ENCODE measurements around the gene AKR1B1. TPM values are rescaled to one million over a fixed set of nuclear protein-coding genes. Genes with fewer than 3 reads are reported as not detected.

The AKR1B1 gene
- 55.1 and 61.0 TPM in 2 replicates for total RNA-seq (2014; rRNA removed; shearing (Covaris generic))
- polyA plus RNA-seq (2016; fragmentation: Nextera tagmentation; extraction: Ambion mirVana): 164 and 176 TPM in 2 replicates

DNA sequence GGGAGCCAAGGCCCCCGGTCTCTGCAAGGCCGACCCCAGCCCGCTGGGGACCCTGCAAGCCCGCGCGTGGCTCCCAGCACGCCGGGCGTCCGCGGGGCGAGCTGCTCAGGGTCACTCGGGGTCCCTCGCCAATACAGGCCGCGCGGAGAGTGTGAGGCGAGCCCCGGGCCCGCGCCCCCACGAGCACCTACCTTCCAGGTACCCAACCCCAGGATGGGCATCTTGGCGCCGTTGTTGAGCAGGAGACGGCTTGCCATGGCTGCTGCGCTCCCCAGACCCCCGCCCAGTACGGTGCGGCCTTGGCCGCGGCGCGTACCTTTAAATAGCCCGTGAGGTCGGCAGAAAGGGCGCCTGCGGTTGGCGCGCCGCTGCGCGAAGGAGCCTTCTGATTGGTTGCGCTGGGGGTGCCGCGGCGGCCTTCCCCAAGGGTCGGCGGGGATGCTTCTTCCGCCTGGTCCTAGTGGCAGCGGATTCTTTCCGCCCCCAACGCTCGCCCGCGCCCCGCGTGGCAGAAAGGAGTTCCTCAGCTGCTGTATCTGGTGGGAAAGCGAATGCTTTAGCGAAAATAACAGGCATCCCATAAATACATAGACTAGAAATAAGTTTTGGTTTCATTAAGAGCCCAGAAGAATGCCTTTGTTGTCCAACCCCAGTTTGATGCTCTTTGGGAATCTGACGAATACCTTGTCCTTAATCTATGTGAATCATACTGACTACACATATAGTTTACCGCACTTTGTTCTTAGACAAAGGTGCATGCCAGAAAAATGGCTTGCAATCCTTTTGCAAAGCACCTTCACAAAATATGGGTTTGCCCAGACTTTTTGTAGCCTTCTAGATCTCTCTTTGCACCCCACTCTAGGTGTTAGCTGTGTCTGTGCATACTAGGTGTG, at the start of gene AKR1B1:
AKR1B1 (minus strand) TSS at position 295 of the 893 bp plus-strand sequence; CDS start at position 257, 38 bp downstream.
- in situ Hi-C loops (cut with MboI): no loop called here
- peaks cover 31% of the 10 kb centered on the region for H3K79me2 ChIP-seq (ENCODE audit: insufficient read depth)

DNA sequence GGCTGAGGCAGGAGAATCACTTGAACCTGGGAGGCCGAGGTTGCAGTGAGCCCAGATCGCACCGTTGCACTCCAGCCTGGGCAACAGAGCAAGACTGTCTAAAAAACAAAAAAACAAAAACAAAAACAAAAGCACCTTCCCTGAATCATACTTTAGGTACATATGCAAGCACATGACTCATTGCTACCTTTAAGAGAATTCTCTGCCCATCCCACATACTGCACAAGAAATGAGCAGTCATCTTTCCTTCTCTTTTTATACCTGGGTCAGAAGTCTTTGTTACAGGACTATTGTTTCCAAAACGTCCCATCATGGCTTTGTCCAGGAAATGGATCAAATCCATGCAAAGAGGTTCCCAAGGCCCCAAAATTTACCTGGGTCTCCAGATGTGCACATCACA, 47.0 kb upstream of the AKR1B1 start:
- Histone ChIP-seq H3K79me2 (ENCODE audit: insufficient read depth) (no peaks in the 10 kb centered on the region), H3F3A (ENCODE audit: insufficient read depth) (peaks cover 6% of the 10 kb centered on the region; the same call in 1 of the 2 replicates), H3K36me3 (ENCODE audit: low read depth) (no peaks in the 10 kb centered on the region), H2AFZ (no peak overlapping the region), H3K9me3 (ENCODE audit: low read depth) (no peaks in the 10 kb centered on the region), H3K27ac (no peak overlapping the region), H3K4me1 (ENCODE audit: insufficient read depth) (no peaks in the 10 kb centered on the region), H3K9me2 (ENCODE audit: insufficient read depth) (no peaks in the 10 kb centered on the region), H3K4me2 (ENCODE audit: unreplicated experiment) (no peak overlapping the region), H3K4me3 (no peak overlapping the region), H4K20me1 (ENCODE audit: insufficient read depth) (no peaks in the 10 kb centered on the region), H3K27me3 (replicated peaks; ENCODE audit: insufficient read depth) (no peaks in the 10 kb centered on the region), H3K9ac (no peak overlapping the region)
- TF ChIP-seq EZH2 (IDR thresholded peaks at IDR 0.05; ENCODE audit: insufficient read depth, poor library complexity, severe bottlenecking) (no peak), EZH2phosphoT487 (IDR thresholded peaks at IDR 0.05; ENCODE audit: insufficient read depth, low read depth) (no peak)
- no peak for DNase-seq
- in situ Hi-C loops (cut with MboI): loop anchor here (5.0 kb wide), 1 partner anchor 64 kb away; no protein-coding TSS in a partner anchor
- 78 to 92% methylated on average over 4 of the region's 4 CpGs for WGBS, 2 experiments (ENCODE audit: low coverage in 1 of 2, low lambda C conversion rate in 2 of 2, missing lambda C conversion rate in 2 of 2)

More for the DNA sequence above, at the start of gene AKR1B1:
- Histone ChIP-seq H3K27ac (peak within 1 kb of the TSS; percentile 63), H3F3A (ENCODE audit: insufficient read depth) (peaks cover 20% of the 10 kb centered on the region), H3K4me3 (peak within 1 kb of the TSS; percentile 87), H3K9me2 (ENCODE audit: insufficient read depth) (no peaks in the 10 kb centered on the region), H3K4me2 (ENCODE audit: unreplicated experiment) (peak within 1 kb of the TSS; percentile 93), H3K27me3 (replicated peaks; ENCODE audit: insufficient read depth) (no peaks in the 10 kb centered on the region), H2AFZ (peak within 1 kb of the TSS; percentile 87), H3K9me3 (ENCODE audit: low read depth) (no peaks in the 10 kb centered on the region), H3K4me1 (ENCODE audit: insufficient read depth) (peaks cover 32% of the 10 kb centered on the region), H3K36me3 (ENCODE audit: low read depth) (no peaks in the 10 kb centered on the region), H3K9ac (peak within 1 kb of the TSS; percentile 84), H4K20me1 (ENCODE audit: insufficient read depth) (no peaks in the 10 kb centered on the region)
- DNase-seq: peak; percentile 94
- TF ChIP-seq EZH2phosphoT487 (IDR thresholded peaks at IDR 0.05; ENCODE audit: insufficient read depth, low read depth): no peak
- TF ChIP-seq EZH2 (IDR thresholded peaks at IDR 0.05; ENCODE audit: insufficient read depth, poor library complexity, severe bottlenecking): no peak
- 0 to 1% methylated on average over 42 to 56 of the region's 61 CpGs for WGBS, 2 experiments (ENCODE audit: low coverage in 1 of 2, low lambda C conversion rate in 2 of 2, missing lambda C conversion rate in 2 of 2)

DNA sequence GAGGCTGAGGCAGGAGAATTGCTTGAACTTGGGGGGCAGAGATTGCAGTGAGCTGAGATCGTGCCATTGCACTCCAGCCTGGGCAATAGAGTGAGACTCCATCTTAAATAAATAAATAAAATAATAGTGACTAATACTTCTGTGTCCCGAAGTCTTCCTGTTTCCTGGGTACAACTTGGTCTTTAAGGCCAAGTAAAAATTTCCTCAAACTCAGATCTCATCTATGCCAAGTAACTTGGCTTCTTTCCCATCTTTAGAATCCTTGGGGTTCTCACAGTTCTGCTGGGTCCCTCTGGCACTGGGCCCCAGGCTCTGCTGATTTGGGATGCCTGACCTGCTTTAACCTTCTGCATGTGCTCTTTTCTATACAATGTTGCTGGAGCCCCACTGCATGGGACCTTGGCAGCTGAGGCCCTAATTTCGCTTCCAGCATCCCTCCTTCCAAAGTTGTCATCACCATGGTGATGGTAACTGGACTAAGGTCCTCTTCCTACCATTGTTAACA, 45.8 kb upstream of the AKR1B1 start:
- 80 to 85% methylated on average over 3 of the region's 3 CpGs for WGBS, 2 experiments (ENCODE audit: low coverage in 1 of 2, low lambda C conversion rate in 2 of 2, missing lambda C conversion rate in 2 of 2)
- H2AFZ ChIP-seq: no peak overlapping the region
- in situ Hi-C loops (cut with MboI): loop anchor here (5.0 kb wide), 1 partner anchor 62 kb away; no protein-coding TSS in a partner anchor
- no peak overlapping the region for H3K4me2 ChIP-seq (ENCODE audit: unreplicated experiment)
- no peak for DNase-seq
- TF ChIP-seq EZH2phosphoT487 (IDR thresholded peaks at IDR 0.05; ENCODE audit: insufficient read depth, low read depth) (no peak), EZH2 (IDR thresholded peaks at IDR 0.05; ENCODE audit: insufficient read depth, poor library complexity, severe bottlenecking) (no peak)
- no peak overlapping the region for H3K27ac ChIP-seq
- no peaks in the 10 kb centered on the region for H4K20me1 ChIP-seq (ENCODE audit: insufficient read depth)
- H3F3A ChIP-seq (ENCODE audit: insufficient read depth): peaks cover 6% of the 10 kb centered on the region; the same call in 1 of the 2 replicates
- no peaks in the 10 kb centered on the region for H3K9me2 ChIP-seq (ENCODE audit: insufficient read depth)
- no peak overlapping the region for H3K9ac ChIP-seq
- H3K79me2 ChIP-seq (ENCODE audit: insufficient read depth): no peaks in the 10 kb centered on the region
- H3K4me1 ChIP-seq (ENCODE audit: insufficient read depth): no peaks in the 10 kb centered on the region
- no peak overlapping the region for H3K4me3 ChIP-seq
- H3K9me3 ChIP-seq (ENCODE audit: low read depth): no peaks in the 10 kb centered on the region
- no peaks in the 10 kb centered on the region for H3K36me3 ChIP-seq (ENCODE audit: low read depth)
- no peaks in the 10 kb centered on the region for H3K27me3 ChIP-seq (replicated peaks; ENCODE audit: insufficient read depth)

DNA sequence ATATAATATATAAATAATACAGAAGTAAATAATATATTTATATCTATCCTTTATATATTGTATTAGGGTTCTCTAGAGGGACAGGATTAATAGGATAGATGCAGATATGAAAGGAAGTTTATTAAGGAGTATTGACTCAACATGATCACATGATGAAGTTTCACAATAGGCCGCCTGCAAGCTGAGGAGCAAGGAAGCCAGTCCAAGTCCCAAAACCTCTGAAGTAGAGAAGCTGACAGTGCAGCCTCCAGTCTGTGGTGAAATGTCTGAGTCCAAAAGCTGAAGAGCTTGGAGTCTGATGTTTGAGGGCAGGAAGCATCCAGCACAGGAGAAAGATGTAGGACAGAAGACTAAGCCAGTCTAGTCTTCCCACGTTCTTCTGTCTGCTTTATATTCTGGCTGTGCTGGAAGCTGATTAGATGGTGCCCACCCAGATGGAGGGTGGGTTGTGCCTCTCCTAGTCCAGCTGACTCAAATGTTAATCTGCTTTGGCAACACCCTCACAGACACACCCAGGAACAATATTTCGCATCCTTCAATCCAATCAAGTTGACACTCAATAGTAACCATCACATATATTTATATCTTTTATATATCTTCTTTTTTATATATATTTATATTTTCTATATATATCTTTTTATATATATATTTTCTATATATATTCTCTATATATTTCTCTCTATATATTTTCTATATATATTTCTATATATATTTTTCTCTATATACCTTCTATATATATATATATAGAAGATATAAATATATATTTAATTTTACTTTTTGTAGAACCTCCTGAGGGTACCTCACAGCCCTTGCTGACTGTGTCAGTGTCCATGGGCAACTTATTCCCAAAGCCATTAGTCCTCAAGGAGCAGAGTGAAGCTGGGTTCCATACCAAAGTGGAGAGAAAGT, 43.8 kb upstream of the AKR1B1 start:
- Histone ChIP-seq H3K9me2 (ENCODE audit: insufficient read depth) (no peaks in the 10 kb centered on the region), H3K9me3 (ENCODE audit: low read depth) (no peaks in the 10 kb centered on the region), H3K27me3 (replicated peaks; ENCODE audit: insufficient read depth) (no peaks in the 10 kb centered on the region), H3K4me2 (ENCODE audit: unreplicated experiment) (peak overlapping the region; percentile 20), H3K79me2 (ENCODE audit: insufficient read depth) (no peaks in the 10 kb centered on the region), H4K20me1 (ENCODE audit: insufficient read depth) (no peaks in the 10 kb centered on the region), H2AFZ (peak overlapping the region; percentile 73), H3K36me3 (ENCODE audit: low read depth) (no peaks in the 10 kb centered on the region), H3K9ac (0 out of 2 replicates have a peak overlapping the region, but pooled peaks have one; percentile 8), H3K4me3 (no peak overlapping the region), H3F3A (ENCODE audit: insufficient read depth) (peaks cover 6% of the 10 kb centered on the region; the same call in 1 of the 2 replicates), H3K27ac (peak overlapping the region; percentile 23), H3K4me1 (ENCODE audit: insufficient read depth) (no peaks in the 10 kb centered on the region)
- 3 to 7% methylated on average over 3 of the region's 3 CpGs for WGBS, 2 experiments (ENCODE audit: low coverage in 1 of 2, low lambda C conversion rate in 2 of 2, missing lambda C conversion rate in 2 of 2)
- in situ Hi-C loops (cut with MboI): no loop called here
- peak; percentile 87 for DNase-seq
- TF ChIP-seq EZH2 (IDR thresholded peaks at IDR 0.05; ENCODE audit: insufficient read depth, poor library complexity, severe bottlenecking): no peak
- TF ChIP-seq EZH2phosphoT487 (IDR thresholded peaks at IDR 0.05; ENCODE audit: insufficient read depth, low read depth): no peak

Measured in GM23248 (cell line).